Mesendoderm (in vitro differentiated cells): ENCODE results near the gene FLNB.
A peak's percentile ranks its signal among the peaks of the same experiment; 100 is the strongest.
"Not testable (repeated sequence)": the region's sequence is repeated elsewhere in the genome, so short reads cannot be mapped to it uniquely, and the experiment has no call there.

Experiments used
- DNase-seq: peaks from one replicate; pipeline ENCODE4 v3.0.0; 2013
- H2AK5ac ChIP-seq: 2 replicates; pipeline ENCODE4 v1.6.1; 2013; ENCODE audit warnings: low read length, inconsistent platforms
- H2BK120ac ChIP-seq: 2 replicates; pipeline ENCODE4 v1.6.1; 2013; ENCODE audit warnings: low read depth, mild to moderate bottlenecking, low read length, moderate library complexity, mixed read lengths
- H2BK15ac ChIP-seq: replicated peaks from 2 replicates; pipeline ENCODE4 v1.6.1; 2013; ENCODE audit warnings: low read depth, mild to moderate bottlenecking, moderate library complexity
- H2BK5ac ChIP-seq: 2 replicates; pipeline ENCODE4 v1.6.1; 2013; ENCODE audit warnings: low read length, inconsistent platforms
- H3K18ac ChIP-seq: 2 replicates; pipeline ENCODE4 v1.6.1; 2013; ENCODE audit warnings: mild to moderate bottlenecking, low read length, mixed read lengths
- H3K23ac ChIP-seq: one replicate; pipeline ENCODE4 v1.6.1; 2013; ENCODE audit warnings: low read length
- H3K27ac ChIP-seq: 2 replicates; pipeline ENCODE4 v1.5.1; 2013; ENCODE audit warnings: low read depth, mild to moderate bottlenecking, inconsistent platforms, low read length, moderate library complexity
- H3K27me3 ChIP-seq: 2 replicates; pipeline ENCODE4 v1.6.1; 2013; ENCODE audit warnings: low read length, control low read depth, mild to moderate bottlenecking, inconsistent platforms; ENCODE audit not compliant: insufficient read depth, poor library complexity
- H3K36me3 ChIP-seq: 2 replicates; pipeline ENCODE4 v1.6.1; 2013; ENCODE audit warnings: low read length, inconsistent platforms; ENCODE audit not compliant: control insufficient read depth, insufficient read depth
- H3K4ac ChIP-seq: one replicate; pipeline ENCODE4 v1.6.1; 2013; ENCODE audit warnings: low read depth, mild to moderate bottlenecking, low read length, moderate library complexity
- H3K4me1 ChIP-seq: 2 replicates; pipeline ENCODE4 v1.6.1; 2013; ENCODE audit warnings: low read depth, low read length, inconsistent platforms; ENCODE audit not compliant: control insufficient read depth
- H3K4me2 ChIP-seq: 2 replicates; pipeline ENCODE4 v1.6.1; 2013; ENCODE audit warnings: low read length
- H3K4me3 ChIP-seq: 2 replicates; pipeline ENCODE4 v1.5.1; 2013; ENCODE audit warnings: mild to moderate bottlenecking, low read length
- H3K56ac ChIP-seq: one replicate; pipeline ENCODE4 v1.6.1; 2013; ENCODE audit warnings: low read length
- H3K79me1 ChIP-seq: 2 replicates; pipeline ENCODE4 v1.6.1; 2013; ENCODE audit warnings: low read length, inconsistent platforms
- H3K79me2 ChIP-seq: 2 replicates; pipeline ENCODE4 v1.6.1; 2013; ENCODE audit warnings: mild to moderate bottlenecking, low read length; ENCODE audit not compliant: control insufficient read depth, insufficient read depth
- H3K9ac ChIP-seq: 2 replicates; pipeline ENCODE4 v1.6.1; 2013; ENCODE audit warnings: low read length, inconsistent platforms
- H4K5ac ChIP-seq: one replicate; pipeline ENCODE4 v1.6.1; 2013; ENCODE audit warnings: low read length
- H4K8ac ChIP-seq: one replicate; pipeline ENCODE4 v1.6.1; 2013; ENCODE audit warnings: low read depth, mild to moderate bottlenecking, control low read depth, low read length, moderate library complexity
- WGBS: extraction: QIAGEN DNeasy Blood & Tissue Kit; methylation state at CpG from one replicate; pipeline ENCODE4 v1.1.7; 2013; ENCODE audit warnings: low lambda C conversion rate, missing lambda C conversion rate; ENCODE audit not compliant: insufficient coverage; ENCODE audit errors: extremely low coverage; 5-methylcytosine and 5-hydroxymethylcytosine counted together

The FLNB gene

DNA sequence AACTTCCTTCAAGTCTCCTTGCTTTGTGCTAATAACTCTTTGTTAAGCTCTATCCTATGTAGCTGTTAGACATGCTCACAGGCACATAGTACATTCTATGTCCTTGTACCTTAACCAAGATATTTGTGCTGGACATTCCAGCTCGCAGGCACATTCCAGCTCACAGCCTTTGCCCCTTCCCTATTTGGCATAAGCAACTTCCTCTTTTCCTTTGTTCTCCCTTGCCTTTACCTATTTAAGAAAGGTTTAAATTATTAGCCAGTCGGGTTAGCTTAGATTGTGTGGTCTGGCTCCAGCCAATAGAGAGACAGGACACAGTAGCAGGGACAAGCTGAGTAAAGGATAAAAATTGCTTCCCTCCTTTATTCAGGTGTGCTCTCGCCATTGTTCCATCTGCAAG lies 193.2 kb downstream of the FLNB start:
- H3K79me1 ChIP-seq, H3K23ac ChIP-seq, H3K4me2 ChIP-seq, H3K4me1 ChIP-seq, H2BK15ac ChIP-seq, H3K4ac ChIP-seq, H3K18ac ChIP-seq, H4K8ac ChIP-seq, H3K36me3 ChIP-seq, H2AK5ac ChIP-seq, H4K5ac ChIP-seq, DNase-seq, H2BK5ac ChIP-seq, H3K27ac ChIP-seq, H3K27me3 ChIP-seq, H3K79me2 ChIP-seq, H3K56ac ChIP-seq, H3K4me3 ChIP-seq, H3K9ac ChIP-seq, H2BK120ac ChIP-seq: not testable (repeated sequence)
- WGBS = no CpG with 5 or more reads among the region's 3 CpGs

DNA sequence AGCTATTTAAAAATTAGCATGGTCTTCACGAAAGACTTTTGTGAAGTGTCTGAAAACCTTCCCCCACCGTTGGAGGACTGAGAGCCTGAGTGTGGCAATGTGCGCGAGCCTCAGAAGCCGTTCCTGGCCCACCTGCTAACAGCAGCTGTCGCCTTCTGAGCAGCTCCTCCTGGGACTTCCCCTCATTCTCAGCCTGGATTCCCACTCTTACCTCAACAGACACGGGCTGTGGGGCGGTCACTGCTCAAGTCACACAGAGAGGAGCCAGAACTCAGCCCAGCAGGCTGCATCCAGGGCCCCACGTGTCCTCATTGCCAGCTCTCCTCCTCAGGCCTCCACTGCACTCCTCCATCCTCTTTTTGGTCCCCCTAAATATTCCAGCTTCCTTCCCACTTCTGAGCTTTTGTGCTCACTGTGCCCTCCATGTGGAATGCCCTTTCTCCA lies 194.7 kb downstream of the FLNB start:
- H3K56ac ChIP-seq = no peak overlapping the region
- no peak overlapping the region for H3K18ac ChIP-seq
- no peaks in the 10 kb centered on the region for H3K4me1 ChIP-seq
- no peak overlapping the region for H4K5ac ChIP-seq
- no peaks in the 10 kb centered on the region for H3K36me3 ChIP-seq
- H2BK15ac ChIP-seq = no peak overlapping the region
- H4K8ac ChIP-seq = no peak overlapping the region
- no peak overlapping the region for H3K4me2 ChIP-seq
- H3K4ac ChIP-seq = no peak overlapping the region
- H2AK5ac ChIP-seq = no peak overlapping the region
- DNase-seq = no peak
- no peak overlapping the region for H3K23ac ChIP-seq
- no peaks in the 10 kb centered on the region for H3K79me1 ChIP-seq
- no peak overlapping the region for H2BK5ac ChIP-seq
- no peaks in the 10 kb centered on the region for H3K27me3 ChIP-seq
- no CpG with 5 or more reads among the region's 9 CpGs for WGBS
- no peak overlapping the region for H3K4me3 ChIP-seq
- no peaks in the 10 kb centered on the region for H3K79me2 ChIP-seq
- no peak overlapping the region for H3K27ac ChIP-seq
- H2BK120ac ChIP-seq = no peak overlapping the region
- H3K9ac ChIP-seq = no peak overlapping the region

DNA sequence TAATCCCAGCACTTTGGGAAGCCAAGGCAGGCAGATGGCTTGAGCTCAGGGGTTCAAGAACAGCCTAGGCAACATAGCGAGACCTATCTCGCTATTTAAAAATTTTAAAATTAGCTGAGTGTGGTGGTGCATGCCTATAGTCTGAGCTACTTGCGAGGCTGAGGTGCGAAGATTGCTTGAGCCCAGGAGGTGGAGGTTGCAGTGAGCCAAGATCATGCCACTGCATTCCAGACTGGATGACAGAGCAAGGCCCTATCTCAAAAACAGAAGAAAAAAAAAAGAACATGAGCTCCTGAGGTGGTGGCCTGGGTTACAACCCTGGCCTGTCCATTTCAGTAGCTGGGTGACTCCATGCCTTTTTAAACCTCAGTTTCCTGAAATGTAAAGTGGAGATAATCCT lies 195.3 kb downstream of the FLNB start:
- WGBS = no CpG with 5 or more reads among the region's 4 CpGs
- Histone ChIP-seq H3K18ac (no peak overlapping the region), H3K27me3 (no peaks in the 10 kb centered on the region), H4K5ac (no peak overlapping the region), H3K36me3 (no peaks in the 10 kb centered on the region), H3K4ac (no peak overlapping the region), H2BK15ac (no peak overlapping the region), H3K9ac (no peak overlapping the region), H3K4me2 (no peak overlapping the region), H3K4me1 (no peaks in the 10 kb centered on the region), H3K27ac (no peak overlapping the region), H3K4me3 (no peak overlapping the region), H2BK120ac (no peak overlapping the region), H3K79me1 (no peaks in the 10 kb centered on the region), H2BK5ac (no peak overlapping the region), H3K23ac (no peak overlapping the region), H2AK5ac (no peak overlapping the region), H3K79me2 (no peaks in the 10 kb centered on the region), H4K8ac (no peak overlapping the region), H3K56ac (no peak overlapping the region)
- peak; percentile 70 for DNase-seq

DNA sequence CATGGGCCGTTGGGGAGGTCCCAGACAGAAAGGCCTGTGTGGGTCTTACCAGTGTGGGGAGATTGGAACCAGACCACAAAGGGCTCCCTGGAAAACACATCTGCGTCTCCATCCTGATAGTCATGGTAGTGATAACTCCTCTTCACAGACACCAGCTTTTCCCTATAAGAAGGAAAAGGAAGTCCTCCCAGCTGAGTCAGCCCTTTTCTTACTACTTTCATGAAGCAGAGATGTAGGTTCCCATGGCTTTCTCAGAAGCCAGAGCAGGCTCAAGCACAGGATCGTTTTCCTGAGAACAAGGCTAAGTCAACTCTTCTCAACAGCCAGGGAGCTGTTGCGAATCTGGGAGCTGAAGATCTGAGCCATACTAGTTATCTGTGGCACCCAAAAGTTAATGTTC lies 196.5 kb downstream of the FLNB start:
- H2AK5ac ChIP-seq = no peak overlapping the region
- H3K4me3 ChIP-seq = no peak overlapping the region
- no peak overlapping the region for H3K18ac ChIP-seq
- no peak overlapping the region for H2BK15ac ChIP-seq
- no CpG with 5 or more reads among the region's 4 CpGs for WGBS
- no peaks in the 10 kb centered on the region for H3K79me1 ChIP-seq
- no peak overlapping the region for H3K23ac ChIP-seq
- no peaks in the 10 kb centered on the region for H3K4me1 ChIP-seq
- no peak overlapping the region for H4K5ac ChIP-seq
- no peak overlapping the region for H2BK5ac ChIP-seq
- no peak overlapping the region for H3K4me2 ChIP-seq
- H3K36me3 ChIP-seq = no peaks in the 10 kb centered on the region
- no peaks in the 10 kb centered on the region for H3K27me3 ChIP-seq
- no peak overlapping the region for H3K27ac ChIP-seq
- DNase-seq = no peak
- no peak overlapping the region for H3K9ac ChIP-seq
- no peak overlapping the region for H3K56ac ChIP-seq
- H3K4ac ChIP-seq = no peak overlapping the region
- H2BK120ac ChIP-seq = no peak overlapping the region
- H3K79me2 ChIP-seq = no peaks in the 10 kb centered on the region
- H4K8ac ChIP-seq = no peak overlapping the region

DNA sequence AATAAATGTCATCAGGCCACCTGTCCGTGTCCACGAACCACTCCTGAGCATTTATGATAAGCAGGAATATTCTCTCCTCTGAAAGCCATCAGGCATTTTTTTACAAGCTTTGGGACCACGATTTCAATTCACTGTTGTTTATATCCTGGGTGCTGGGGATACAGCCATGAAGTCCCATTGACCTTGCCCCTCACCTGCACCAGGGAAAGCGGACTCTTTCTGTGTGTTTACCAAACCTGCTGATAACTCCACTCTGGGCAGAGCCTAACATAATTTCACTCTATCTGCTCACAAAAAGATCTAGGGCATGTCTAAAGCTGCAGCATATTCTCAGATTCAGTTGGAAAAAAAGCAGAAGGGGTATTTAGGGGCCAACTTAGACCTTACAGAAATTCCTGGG lies 197.8 kb downstream of the FLNB start:
- Histone ChIP-seq H3K4me2 (no peak overlapping the region), H2AK5ac (no peak overlapping the region), H4K5ac (no peak overlapping the region), H3K23ac (no peak overlapping the region), H2BK15ac (no peak overlapping the region), H3K79me2 (no peaks in the 10 kb centered on the region), H3K79me1 (no peaks in the 10 kb centered on the region), H3K36me3 (no peaks in the 10 kb centered on the region), H3K27me3 (no peaks in the 10 kb centered on the region), H3K56ac (no peak overlapping the region), H3K27ac (no peak overlapping the region), H3K18ac (no peak overlapping the region), H3K4me1 (no peaks in the 10 kb centered on the region), H3K9ac (no peak overlapping the region), H3K4ac (no peak overlapping the region), H3K4me3 (no peak overlapping the region), H4K8ac (no peak overlapping the region), H2BK120ac (no peak overlapping the region), H2BK5ac (no peak overlapping the region)
- WGBS = no CpG with 5 or more reads among the region's 4 CpGs
- DNase-seq = no peak

DNA sequence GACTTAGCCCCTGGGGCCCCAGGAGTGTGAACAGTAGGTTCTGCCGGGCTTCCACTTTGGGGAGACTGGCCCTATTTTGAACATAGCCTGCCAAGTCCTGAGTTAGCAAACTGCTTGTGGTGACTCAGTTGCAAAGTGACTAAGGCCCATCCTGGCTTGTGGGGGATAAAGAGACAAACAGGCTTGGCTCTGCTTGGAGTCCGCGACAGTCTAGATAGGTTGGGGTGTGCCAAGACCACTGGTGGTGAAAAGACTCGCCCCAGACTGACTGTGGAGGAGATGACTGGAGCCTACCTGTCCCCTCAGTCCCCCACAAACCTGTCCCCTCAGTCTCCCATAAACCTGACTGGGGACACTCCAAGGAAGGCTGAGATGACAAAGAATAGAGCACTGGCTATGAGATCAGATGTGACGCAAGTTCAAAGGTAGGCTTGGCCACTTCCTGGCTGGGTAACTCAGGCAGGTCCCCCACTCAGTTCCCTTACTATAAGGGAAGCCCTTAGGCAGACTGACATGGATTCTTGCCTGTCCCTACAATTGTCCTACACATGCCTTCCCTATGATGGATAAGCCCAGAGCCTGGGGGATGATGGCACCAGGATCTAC lies 198.3 kb downstream of the FLNB start:
- H3K9ac ChIP-seq = no peak overlapping the region
- no peak overlapping the region for H4K5ac ChIP-seq
- no peak overlapping the region for H3K23ac ChIP-seq
- H3K56ac ChIP-seq = no peak overlapping the region
- no peak overlapping the region for H4K8ac ChIP-seq
- H2BK15ac ChIP-seq = no peak overlapping the region
- no peaks in the 10 kb centered on the region for H3K36me3 ChIP-seq
- no peak overlapping the region for H3K18ac ChIP-seq
- H3K27me3 ChIP-seq = no peaks in the 10 kb centered on the region
- no peaks in the 10 kb centered on the region for H3K79me1 ChIP-seq
- no peak overlapping the region for H3K27ac ChIP-seq
- peak; percentile 51 for DNase-seq
- H3K4me2 ChIP-seq = no peak overlapping the region
- no peak overlapping the region for H3K4ac ChIP-seq
- H2BK5ac ChIP-seq = no peak overlapping the region
- no peak overlapping the region for H2BK120ac ChIP-seq
- H3K79me2 ChIP-seq = no peaks in the 10 kb centered on the region
- H3K4me3 ChIP-seq = no peak overlapping the region
- H3K4me1 ChIP-seq = no peaks in the 10 kb centered on the region
- no CpG with 5 or more reads among the region's 5 CpGs for WGBS
- no peak overlapping the region for H2AK5ac ChIP-seq
